HepG2 (cell line): ENCODE data around the gene RNF213.

Experiments used
- ARNT ChIP-seq: fragments of 450-650 bp; IDR thresholded peaks from 2 replicates; pipeline ENCODE4 v1.6.1; 2017
- CREB1 ChIP-seq, 2 experiments: fragments of 450-650 bp in 1 of 2; IDR thresholded peaks; 2 replicates each; pipeline ENCODE4 v1.6.1; 2016 to 2017; ENCODE audit warnings: control low read depth in 1 of 2, mild to moderate bottlenecking in 1 of 2, missing compliant biosample characterization in 1 of 2, missing genetic modification characterization in 1 of 2
- ELF1 ChIP-seq: sonication (generic); formaldehyde crosslinking; IDR thresholded peaks from 2 replicates; pipeline ENCODE4 v1.4.0; 2020; ENCODE audit warnings: missing genetic modification reagents
- KDM5B ChIP-seq: sonication (generic); formaldehyde crosslinking; IDR thresholded peaks from 2 replicates; pipeline ENCODE4 v1.4.0; 2020; ENCODE audit warnings: missing genetic modification reagents, mild to moderate bottlenecking, borderline replicate concordance
- NR2F2 ChIP-seq: IDR thresholded peaks from 2 replicates; pipeline ENCODE4 v1.6.1; 2012; ENCODE audit warnings: low read depth, inconsistent platforms, borderline replicate concordance
- POLR2AphosphoS5 ChIP-seq: IDR thresholded peaks from 2 replicates; pipeline ENCODE4 v1.6.1; 2012; ENCODE audit warnings: low read depth, low read length
- TF ChIP-seq, protein P1 (sequence below): sonication (generic); formaldehyde crosslinking; IDR thresholded peaks from 2 replicates; pipeline ENCODE4 v1.4.0; 2020; ENCODE audit warnings: missing genetic modification reagents, mild to moderate bottlenecking, borderline replicate concordance
- TF ChIP-seq, protein P2 (sequence below): sonication (generic); formaldehyde crosslinking; IDR thresholded peaks from 2 replicates; pipeline ENCODE4 v1.4.0; 2020; ENCODE audit warnings: missing genetic modification reagents

DNA sequence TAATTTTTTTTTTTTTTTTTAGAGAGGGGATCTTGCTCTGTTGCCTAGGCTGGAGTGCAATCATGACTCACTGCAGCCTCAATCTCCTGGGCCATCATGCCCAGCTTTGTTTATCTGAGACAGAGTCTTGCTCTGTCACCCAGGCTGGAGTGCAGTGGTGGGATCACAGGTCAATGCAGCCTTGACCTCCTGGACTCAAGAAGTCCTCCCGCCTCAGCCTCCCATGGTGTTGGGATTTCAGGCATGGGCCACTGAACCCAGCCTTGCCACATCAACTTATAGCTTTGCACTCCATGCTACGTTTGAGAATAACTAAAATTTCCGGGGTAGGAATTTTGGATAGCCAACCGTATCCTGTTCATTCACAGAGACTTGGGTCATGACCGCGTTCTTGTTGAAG is 30.6 kb downstream of the RNF213 start:
- TF ChIP-seq NR2F2 (no peak), POLR2AphosphoS5 (no peak), CREB1 (IDR thresholded peaks at IDR 0.05) (no peak), CREB1 (CRISPR knock-in tag; IDR thresholded peaks at IDR 0.05) (no peak), KDM5B (CRISPR knock-in tag) (no peak), ELF1 (CRISPR knock-in tag) (no peak), ARNT (no peak)
- TF ChIP-seq, protein P1, sequence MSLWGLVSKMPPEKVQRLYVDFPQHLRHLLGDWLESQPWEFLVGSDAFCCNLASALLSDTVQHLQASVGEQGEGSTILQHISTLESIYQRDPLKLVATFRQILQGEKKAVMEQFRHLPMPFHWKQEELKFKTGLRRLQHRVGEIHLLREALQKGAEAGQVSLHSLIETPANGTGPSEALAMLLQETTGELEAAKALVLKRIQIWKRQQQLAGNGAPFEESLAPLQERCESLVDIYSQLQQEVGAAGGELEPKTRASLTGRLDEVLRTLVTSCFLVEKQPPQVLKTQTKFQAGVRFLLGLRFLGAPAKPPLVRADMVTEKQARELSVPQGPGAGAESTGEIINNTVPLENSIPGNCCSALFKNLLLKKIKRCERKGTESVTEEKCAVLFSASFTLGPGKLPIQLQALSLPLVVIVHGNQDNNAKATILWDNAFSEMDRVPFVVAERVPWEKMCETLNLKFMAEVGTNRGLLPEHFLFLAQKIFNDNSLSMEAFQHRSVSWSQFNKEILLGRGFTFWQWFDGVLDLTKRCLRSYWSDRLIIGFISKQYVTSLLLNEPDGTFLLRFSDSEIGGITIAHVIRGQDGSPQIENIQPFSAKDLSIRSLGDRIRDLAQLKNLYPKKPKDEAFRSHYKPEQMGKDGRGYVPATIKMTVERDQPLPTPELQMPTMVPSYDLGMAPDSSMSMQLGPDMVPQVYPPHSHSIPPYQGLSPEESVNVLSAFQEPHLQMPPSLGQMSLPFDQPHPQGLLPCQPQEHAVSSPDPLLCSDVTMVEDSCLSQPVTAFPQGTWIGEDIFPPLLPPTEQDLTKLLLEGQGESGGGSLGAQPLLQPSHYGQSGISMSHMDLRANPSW (CRISPR knock-in tag) = no peak
- TF ChIP-seq, protein P2, sequence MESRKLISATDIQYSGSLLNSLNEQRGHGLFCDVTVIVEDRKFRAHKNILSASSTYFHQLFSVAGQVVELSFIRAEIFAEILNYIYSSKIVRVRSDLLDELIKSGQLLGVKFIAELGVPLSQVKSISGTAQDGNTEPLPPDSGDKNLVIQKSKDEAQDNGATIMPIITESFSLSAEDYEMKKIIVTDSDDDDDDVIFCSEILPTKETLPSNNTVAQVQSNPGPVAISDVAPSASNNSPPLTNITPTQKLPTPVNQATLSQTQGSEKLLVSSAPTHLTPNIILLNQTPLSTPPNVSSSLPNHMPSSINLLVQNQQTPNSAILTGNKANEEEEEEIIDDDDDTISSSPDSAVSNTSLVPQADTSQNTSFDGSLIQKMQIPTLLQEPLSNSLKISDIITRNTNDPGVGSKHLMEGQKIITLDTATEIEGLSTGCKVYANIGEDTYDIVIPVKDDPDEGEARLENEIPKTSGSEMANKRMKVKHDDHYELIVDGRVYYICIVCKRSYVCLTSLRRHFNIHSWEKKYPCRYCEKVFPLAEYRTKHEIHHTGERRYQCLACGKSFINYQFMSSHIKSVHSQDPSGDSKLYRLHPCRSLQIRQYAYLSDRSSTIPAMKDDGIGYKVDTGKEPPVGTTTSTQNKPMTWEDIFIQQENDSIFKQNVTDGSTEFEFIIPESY (CRISPR knock-in tag) = no peak
